Measurements from ENCODE around the gene TBC1D4.

TBC1D4 gene

GRCh38 chr13:75334634-75335447 lies 147.1 kb downstream of the TBC1D4 start:
- no peak for TF ChIP-seq CTCF (IDR thresholded peaks at IDR 0.05; ENCODE audit: low read length, missing control alignments)
- no peak overlapping the region for H3K4me3 ChIP-seq (replicated peaks; ENCODE audit: low read depth, low read length)
- no peak for DNase-seq (ENCODE audit: low read depth)

- no peak for TF ChIP-seq CTCF (IDR thresholded peaks at IDR 0.05; ENCODE audit: low read length, missing control alignments)
- DNase-seq (ENCODE audit: low read depth), result no peak
- H3K4me3 ChIP-seq (replicated peaks; ENCODE audit: low read depth, low read length), result no peak overlapping the region
Measured at GRCh38 chr13:75333103-75333502, 148.9 kb downstream of the TBC1D4 start.

DNA sequence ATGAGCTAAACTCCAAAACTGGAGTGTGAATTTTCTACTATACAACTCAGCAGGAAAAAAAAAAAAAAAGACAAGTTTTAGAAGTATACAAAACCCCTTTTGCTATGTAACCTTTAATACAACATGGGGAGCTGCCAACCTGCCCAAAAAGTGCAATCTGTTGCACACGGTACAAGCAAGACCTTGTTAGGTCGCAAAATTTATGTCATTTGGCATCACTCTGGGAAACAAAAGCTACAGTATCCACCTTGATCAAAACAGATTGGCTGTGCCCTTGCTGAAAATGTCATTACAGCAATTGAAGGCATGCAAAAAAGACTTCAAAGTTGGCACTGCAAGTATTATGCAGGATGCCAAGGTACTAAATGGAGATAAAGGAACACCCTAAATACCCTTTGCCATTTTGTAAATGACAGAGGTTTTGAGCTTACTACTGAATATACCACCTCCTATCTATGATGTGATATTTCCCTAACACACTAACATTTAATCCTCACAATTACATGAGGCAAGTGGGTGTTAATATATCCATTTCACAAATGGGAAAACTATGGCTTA lies 150.1 kb downstream of the TBC1D4 start:
- no peak for DNase-seq (ENCODE audit: low read depth)
- no peak overlapping the region for H3K4me3 ChIP-seq (replicated peaks; ENCODE audit: low read depth, low read length)
- no peak for TF ChIP-seq CTCF (IDR thresholded peaks at IDR 0.05; ENCODE audit: low read length, missing control alignments)

DNA sequence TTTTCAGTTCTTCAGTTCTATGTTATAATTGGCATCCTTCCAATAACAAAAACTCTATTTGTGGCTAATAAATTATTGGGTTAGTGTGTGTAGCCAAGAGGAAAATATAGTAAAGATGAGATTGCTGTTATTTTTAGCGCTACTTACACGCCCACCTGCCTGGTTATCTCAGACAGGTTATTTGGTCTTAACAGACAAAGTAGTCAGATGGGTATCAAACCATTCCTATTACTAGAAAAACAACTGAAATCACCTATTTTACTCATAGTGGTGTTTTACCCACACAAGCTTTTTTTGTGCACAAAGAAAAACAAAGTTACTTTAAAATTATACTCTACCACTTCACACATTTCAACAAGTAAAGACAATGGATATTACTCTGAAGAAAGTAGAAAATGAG lies 151.2 kb downstream of the TBC1D4 start:
- H3K4me3 ChIP-seq (replicated peaks; ENCODE audit: low read depth, low read length), result no peak overlapping the region
- TF ChIP-seq CTCF (IDR thresholded peaks at IDR 0.05; ENCODE audit: low read length, missing control alignments), result no peak
- DNase-seq (ENCODE audit: low read depth), result no peak

DNA sequence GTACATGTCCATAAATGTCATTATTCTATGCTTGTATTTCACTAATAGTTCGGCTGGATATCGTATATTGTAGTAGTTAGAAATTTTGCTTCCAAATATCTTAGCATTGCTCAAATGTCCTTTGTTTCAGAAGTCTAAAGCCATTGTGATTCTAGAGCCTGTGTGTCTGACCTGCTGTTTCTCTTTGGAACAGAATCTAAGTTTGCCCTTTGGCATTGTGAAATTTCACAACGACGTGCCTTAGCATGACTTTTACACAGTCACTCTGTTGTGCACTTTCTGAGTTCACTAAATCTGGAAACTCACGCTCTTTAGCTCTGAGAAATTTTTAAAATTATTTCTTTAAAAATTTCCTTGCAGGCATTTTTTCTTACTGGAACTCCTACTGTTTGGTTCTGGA lies 152.2 kb downstream of the TBC1D4 start:
- H3K4me3 ChIP-seq (replicated peaks; ENCODE audit: low read depth, low read length), result no peak overlapping the region
- DNase-seq (ENCODE audit: low read depth), result no peak
- TF ChIP-seq CTCF (IDR thresholded peaks at IDR 0.05; ENCODE audit: low read length, missing control alignments), result no peak

DNA sequence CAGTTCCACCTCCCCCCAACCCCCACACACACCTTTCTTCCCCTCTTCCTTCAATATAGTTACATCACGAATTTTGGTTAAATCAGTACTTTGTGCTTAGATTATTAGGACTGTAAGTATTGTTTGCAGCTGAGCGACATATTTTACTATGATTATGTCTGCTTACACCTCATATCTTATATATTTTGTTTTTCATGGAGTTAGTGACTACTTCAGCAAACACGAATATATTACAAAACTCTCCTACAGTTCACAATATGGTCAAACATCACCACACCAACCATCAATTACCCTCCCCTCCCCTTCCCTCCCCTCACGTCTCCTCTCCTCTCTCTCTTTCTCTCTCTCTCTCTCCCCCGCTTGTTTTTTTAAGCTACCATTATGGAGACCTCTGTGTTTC lies 152.9 kb downstream of the TBC1D4 start:
- H3K4me3 ChIP-seq (replicated peaks; ENCODE audit: low read depth, low read length), result no peak overlapping the region
- no peak for TF ChIP-seq CTCF (IDR thresholded peaks at IDR 0.05; ENCODE audit: low read length, missing control alignments)
- DNase-seq (ENCODE audit: low read depth), result no peak

GRCh38 chr13:75327135-75327510 lies 154.8 kb downstream of the TBC1D4 start:
- DNase-seq (ENCODE audit: low read depth), result no peak
- no peak overlapping the region for H3K4me3 ChIP-seq (replicated peaks; ENCODE audit: low read depth, low read length)
- TF ChIP-seq CTCF (IDR thresholded peaks at IDR 0.05; ENCODE audit: low read length, missing control alignments), result no peak
